HCT116 (cell line): ENCODE measurements around the gene ATP2B1. TPM values are rescaled to one million over a fixed set of nuclear protein-coding genes. Genes with fewer than 3 reads are reported as not detected.

Experiments used
- ATAC-seq: fragments of 200-7000 bp; cut with Tn5 transposase; 2 replicates; pipeline ENCODE4 v1.9.1; 2020; ENCODE audit warnings: mild to moderate bottlenecking, moderate library complexity
- BruUV-seq: library from RNA; stranded (reverse); fragments of 400-500 nt; replicated peaks from 2 replicates; lab custom pipeline; 2021; lab: Mats Ljungman, UMichigan
- CTCF ChIA-PET: fragments of 300-600 bp; sonication (Branson Sonifier 250); formaldehyde crosslinking; loops from one replicate; lab custom pipeline; 2021; ENCODE audit warnings: antibody characterized with exemption; lab: Charles Lee
- POLR2A ChIA-PET: fragments of 300-600, 350-600 bp; sonication (Branson Sonifier 250); formaldehyde crosslinking; loops from one replicate; lab custom pipeline; 2021; ENCODE audit warnings: antibody characterized with exemption; lab: Charles Lee
- RAD21 ChIA-PET, 2 experiments: fragments of 300-600 bp; sonication (Branson Sonifier 250); formaldehyde crosslinking; loops; one replicate each; lab custom pipeline; 2023; ENCODE audit warnings: low total read pairs in 2 of 2; ENCODE audit not compliant: uncharacterized antibody in 2 of 2, unreplicated experiment in 2 of 2, low non-redundant PET in 1 of 2; lab: Charles Lee
- DNase-seq: peaks from one replicate; pipeline ENCODE4 v3.0.0-alpha.2; 2010; ENCODE audit warnings: low read depth, low spot score
- H2AFZ ChIP-seq: fragments of 200-600 bp; shearing (Covaris generic), sonication (generic); 2 replicates; pipeline ENCODE4 v1.6.1; 2017; ENCODE audit warnings: low read depth, mixed run types, mixed read lengths, antibody characterized with exemption, low read length; ENCODE audit not compliant: poor library complexity, severe bottlenecking
- H3K27ac ChIP-seq: 2 replicates; pipeline ENCODE4 v1.5.1; 2012; ENCODE audit warnings: low read depth, low read length
- H3K27me3 ChIP-seq: fragments of 200-600 bp; sonication (generic); 2 replicates; pipeline ENCODE4 v1.6.1; 2016; ENCODE audit warnings: mixed run types, low read length, mixed read lengths; ENCODE audit not compliant: insufficient read depth
- H3K36me3 ChIP-seq, 2 experiments: fragments of 200-500 bp in 1 of 2; fragments of 200-600 bp in 1 of 2; sonication (Bioruptor generic) in 1 of 2; sonication (generic) in 1 of 2; 2 replicates each; pipeline versions ENCODE4 v1.5.1 to v1.6.1; 2014 to 2016; ENCODE audit warnings: low read length in 2 of 2, inconsistent platforms in 1 of 2, mixed read lengths in 1 of 2, mixed run types in 1 of 2; ENCODE audit not compliant: insufficient read depth in 2 of 2, control insufficient read depth in 1 of 2
- H3K4me1 ChIP-seq, 2 experiments: fragments of 200-600 bp in 1 of 2; sonication (generic) in 1 of 2; 2 replicates each; pipeline versions ENCODE4 v1.5.1 to v1.6.1; 2012 to 2017; ENCODE audit warnings: low read length in 2 of 2, inconsistent platforms in 1 of 2, mild to moderate bottlenecking in 1 of 2, mixed read lengths in 1 of 2, mixed run types in 1 of 2, moderate library complexity in 1 of 2; ENCODE audit not compliant: insufficient read depth in 2 of 2, control insufficient read depth in 1 of 2
- H3K4me2 ChIP-seq: fragments of 200-600 bp; sonication (generic); 2 replicates; pipeline ENCODE4 v1.6.1; 2017; ENCODE audit warnings: mixed run types, low read length, mixed read lengths
- H3K4me3 ChIP-seq, 2 experiments: fragments of 200-600 bp in 1 of 2; sonication (generic) in 1 of 2; replicated peaks in 1 of 2; 2 replicates each; pipeline ENCODE4 v1.5.1; 2011 to 2016; ENCODE audit warnings: low read length in 2 of 2, control low read depth in 1 of 2, low read depth in 1 of 2, mild to moderate bottlenecking in 1 of 2, mixed read lengths in 1 of 2, mixed run types in 1 of 2
- H3K79me2 ChIP-seq: fragments of 200-600 bp; sonication (generic); 2 replicates; pipeline ENCODE4 v1.6.1; 2017; ENCODE audit warnings: mild to moderate bottlenecking, mixed run types, low read length, moderate library complexity, mixed read lengths; ENCODE audit not compliant: insufficient read depth
- H3K9ac ChIP-seq: fragments of 200-600 bp; sonication (generic); 2 replicates; pipeline ENCODE4 v1.6.1; 2016; ENCODE audit warnings: low read length, mixed read lengths
- H3K9me2 ChIP-seq: fragments of 200-600 bp; sonication (generic), shearing (Covaris generic); 2 replicates; pipeline ENCODE4 v1.6.1; 2017; ENCODE audit warnings: mixed run types, mild to moderate bottlenecking, moderate library complexity; ENCODE audit not compliant: insufficient read depth
- H3K9me3 ChIP-seq, 2 experiments: fragments of 200-500 bp in 1 of 2; fragments of 200-600 bp in 1 of 2; sonication (Bioruptor generic) in 1 of 2; sonication (generic) in 1 of 2; 2 replicates each; pipeline ENCODE4 v1.6.1; 2014 to 2017; ENCODE audit warnings: low read length in 2 of 2, mixed read lengths in 2 of 2, inconsistent platforms in 1 of 2, low read depth in 1 of 2, mild to moderate bottlenecking in 1 of 2, mixed run types in 1 of 2, moderate library complexity in 1 of 2; ENCODE audit not compliant: control insufficient read depth in 1 of 2, insufficient read depth in 1 of 2
- H4K20me1 ChIP-seq: fragments of 200-600 bp; sonication (generic), shearing (Covaris generic); 2 replicates; pipeline ENCODE4 v1.6.1; 2017; ENCODE audit warnings: mixed run types, mild to moderate bottlenecking, moderate library complexity; ENCODE audit not compliant: insufficient read depth
- ATF3 ChIP-seq: IDR thresholded peaks from 2 replicates; pipeline ENCODE4 v1.6.1; 2012
- ELF1 ChIP-seq: IDR thresholded peaks from 2 replicates; pipeline ENCODE4 v1.6.1; 2012; ENCODE audit warnings: low read depth, borderline replicate concordance
- EZH2 ChIP-seq: fragments of 200-600 bp; sonication (generic); IDR thresholded peaks from 2 replicates; pipeline ENCODE4 v1.6.1; 2017; ENCODE audit warnings: antibody characterized with exemption, mixed run types
- FOSL1 ChIP-seq: IDR thresholded peaks from 2 replicates; pipeline ENCODE4 v1.6.1; 2012; ENCODE audit warnings: low read depth
- JUND ChIP-seq: IDR thresholded peaks from 2 replicates; pipeline ENCODE4 v1.6.1; 2012
- MAX ChIP-seq: IDR thresholded peaks from 2 replicates; pipeline ENCODE4 v1.6.1; 2012
- POLR2A ChIP-seq: IDR thresholded peaks from 2 replicates; pipeline ENCODE4 v1.7.0; 2011; ENCODE audit warnings: borderline replicate concordance; ENCODE audit not compliant: insufficient read depth, insufficient read length; ENCODE audit errors: extremely low read depth
- POLR2AphosphoS5 ChIP-seq: IDR thresholded peaks from 2 replicates; pipeline ENCODE4 v1.6.1; 2011; ENCODE audit warnings: mild to moderate bottlenecking, low read depth, low read length, moderate library complexity
- ZFX ChIP-seq: fragments of 450-650 bp; IDR thresholded peaks from 2 replicates; pipeline ENCODE4 v1.6.1; 2017
- intact Hi-C: fragments of 100-400 bp; cut with micrococcal nuclease; formaldehyde crosslinking; loops from 2 replicates; pipeline ENCODE4 v1.10.0; 2022
- total RNA-seq: library from RNA; stranded (reverse); gene quantifications from one replicate; pipeline ENCODE4 v1.2.1, GENCODE V29; 2021; ENCODE audit not compliant: unreplicated experiment
- TF ChIP-seq, protein P1 (sequence below), 3 experiments: fragments of 200-600 bp in 1 of 3; sonication (generic) in 1 of 3; IDR thresholded peaks in 2 of 3; conservative IDR thresholded peaks in 1 of 3; 2 replicates each; pipeline ENCODE4 v1.5.1; 2012 to 2017; ENCODE audit warnings: low read depth in 2 of 3, low read length in 2 of 3, antibody characterized with exemption in 1 of 3, borderline replicate concordance in 1 of 3, control low read depth in 1 of 3, mild to moderate bottlenecking in 1 of 3, mixed read lengths in 1 of 3, mixed run types in 1 of 3, moderate library complexity in 1 of 3; ENCODE audit not compliant: insufficient read depth in 1 of 3
- TF ChIP-seq, protein P2 (sequence below): IDR thresholded peaks from 2 replicates; pipeline ENCODE4 v1.6.1; 2011; ENCODE audit warnings: mild to moderate bottlenecking, low read length, moderate library complexity; ENCODE audit not compliant: insufficient replicate concordance; ENCODE audit errors: extremely low read depth

The ATP2B1 gene
- total RNA-seq, 1 experiment from 2014 or later = 62.4 TPM

DNA sequence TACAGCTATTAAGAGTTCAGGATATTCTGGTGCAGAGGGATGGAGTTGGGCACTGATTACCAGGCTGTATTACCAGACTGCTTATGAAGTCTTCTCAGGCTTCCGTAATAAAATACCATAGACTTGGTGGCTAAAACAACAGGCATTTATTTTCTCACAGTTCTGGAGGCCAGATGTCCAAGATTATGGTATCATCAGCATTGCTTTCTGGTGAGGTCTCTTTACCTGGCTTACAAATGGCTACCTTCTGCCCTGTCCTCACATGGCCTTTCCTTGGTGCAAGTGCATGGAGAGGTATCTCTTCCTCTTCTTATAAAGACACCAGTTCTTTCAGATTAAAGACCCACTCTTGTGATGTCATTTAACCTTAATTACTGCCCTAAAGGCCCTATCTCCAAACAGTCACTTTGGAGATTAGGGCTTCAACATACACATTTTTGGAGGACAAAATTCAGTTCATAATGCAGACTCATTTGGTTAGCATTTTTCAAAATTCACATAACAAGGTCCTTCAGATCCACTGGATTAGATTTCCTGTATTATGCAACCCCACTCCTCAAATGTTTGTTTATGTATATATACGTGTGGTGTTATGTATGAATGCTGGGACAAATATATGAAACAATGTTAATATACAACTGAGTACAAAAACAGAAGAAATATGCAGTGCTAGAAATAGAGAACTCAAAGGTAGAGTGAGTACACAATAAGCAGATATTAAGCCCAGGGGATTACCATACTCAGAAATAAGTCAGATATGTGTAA lies 9.3 kb upstream of the ATP2B1 start:
- H3K4me2 ChIP-seq = no peak overlapping the region
- no peaks in the 10 kb centered on the region for H3K36me3 ChIP-seq
- POLR2A ChIA-PET = no interaction called here
- H3K27ac ChIP-seq = no peak overlapping the region
- no peaks in the 10 kb centered on the region for H3K79me2 ChIP-seq
- no peaks in the 10 kb centered on the region for H4K20me1 ChIP-seq
- no peak overlapping the region for H3K9ac ChIP-seq
- no peak overlapping the region for H3K4me3 ChIP-seq
- RAD21 ChIA-PET = no interaction called here
- H3K4me1 ChIP-seq = no peaks in the 10 kb centered on the region
- CTCF ChIA-PET = no interaction called here
- no peak overlapping the region for H2AFZ ChIP-seq
- intact Hi-C loops = no loop called here
- ATAC-seq (no peak), DNase-seq (no peak)
- H3K9me3 ChIP-seq = no peaks in the 10 kb centered on the region
- TF ChIP-seq ATF3 (no peak), EZH2 (no peak), MAX (no peak)
- TF ChIP-seq, protein P1, sequence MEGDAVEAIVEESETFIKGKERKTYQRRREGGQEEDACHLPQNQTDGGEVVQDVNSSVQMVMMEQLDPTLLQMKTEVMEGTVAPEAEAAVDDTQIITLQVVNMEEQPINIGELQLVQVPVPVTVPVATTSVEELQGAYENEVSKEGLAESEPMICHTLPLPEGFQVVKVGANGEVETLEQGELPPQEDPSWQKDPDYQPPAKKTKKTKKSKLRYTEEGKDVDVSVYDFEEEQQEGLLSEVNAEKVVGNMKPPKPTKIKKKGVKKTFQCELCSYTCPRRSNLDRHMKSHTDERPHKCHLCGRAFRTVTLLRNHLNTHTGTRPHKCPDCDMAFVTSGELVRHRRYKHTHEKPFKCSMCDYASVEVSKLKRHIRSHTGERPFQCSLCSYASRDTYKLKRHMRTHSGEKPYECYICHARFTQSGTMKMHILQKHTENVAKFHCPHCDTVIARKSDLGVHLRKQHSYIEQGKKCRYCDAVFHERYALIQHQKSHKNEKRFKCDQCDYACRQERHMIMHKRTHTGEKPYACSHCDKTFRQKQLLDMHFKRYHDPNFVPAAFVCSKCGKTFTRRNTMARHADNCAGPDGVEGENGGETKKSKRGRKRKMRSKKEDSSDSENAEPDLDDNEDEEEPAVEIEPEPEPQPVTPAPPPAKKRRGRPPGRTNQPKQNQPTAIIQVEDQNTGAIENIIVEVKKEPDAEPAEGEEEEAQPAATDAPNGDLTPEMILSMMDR (IDR thresholded peaks at IDR 0.05 in 2 of 3, conservative IDR thresholded peaks at IDR 0.05 in 1 of 3; ENCODE audit: borderline replicate concordance in 1 of 3, insufficient read depth in 1 of 3, low read depth in 2 of 3, low read length in 2 of 3) = no peak
- BruUV-seq = no TSS peak
- no peaks in the 10 kb centered on the region for H3K27me3 ChIP-seq
- no peaks in the 10 kb centered on the region for H3K9me2 ChIP-seq

- H3K4me3 ChIP-seq = no peak overlapping the region
- no peaks in the 10 kb centered on the region for H3K36me3 ChIP-seq
- H2AFZ ChIP-seq = no peak overlapping the region
- H3K9me2 ChIP-seq = no peaks in the 10 kb centered on the region
- no peaks in the 10 kb centered on the region for H4K20me1 ChIP-seq
- ChIA-PET RAD21 (interaction anchor here in 1 of 2 experiments (0.6 kb wide), 1 partner anchor 91 kb away, joined by 3 read pairs; no protein-coding TSS in a partner anchor), CTCF (no interaction called here), POLR2A (no interaction called here)
- H3K4me2 ChIP-seq = no peak overlapping the region
- intact Hi-C loops = no loop called here
- ATAC-seq (no peak), DNase-seq (no peak)
- peaks cover 0 to 12% of the 10 kb centered on the region in 2 experiments; a peak in 3 of 4 replicates for H3K4me1 ChIP-seq
- no peak overlapping the region for H3K27ac ChIP-seq
- H3K27me3 ChIP-seq = no peaks in the 10 kb centered on the region
- H3K79me2 ChIP-seq = peaks cover 7% of the 10 kb centered on the region
- H3K9me3 ChIP-seq = no peaks in the 10 kb centered on the region
- BruUV-seq = no TSS peak
- no peak overlapping the region for H3K9ac ChIP-seq
- TF ChIP-seq JUND = no peak
- TF ChIP-seq ELF1 = no peak
- TF ChIP-seq, protein P2, sequence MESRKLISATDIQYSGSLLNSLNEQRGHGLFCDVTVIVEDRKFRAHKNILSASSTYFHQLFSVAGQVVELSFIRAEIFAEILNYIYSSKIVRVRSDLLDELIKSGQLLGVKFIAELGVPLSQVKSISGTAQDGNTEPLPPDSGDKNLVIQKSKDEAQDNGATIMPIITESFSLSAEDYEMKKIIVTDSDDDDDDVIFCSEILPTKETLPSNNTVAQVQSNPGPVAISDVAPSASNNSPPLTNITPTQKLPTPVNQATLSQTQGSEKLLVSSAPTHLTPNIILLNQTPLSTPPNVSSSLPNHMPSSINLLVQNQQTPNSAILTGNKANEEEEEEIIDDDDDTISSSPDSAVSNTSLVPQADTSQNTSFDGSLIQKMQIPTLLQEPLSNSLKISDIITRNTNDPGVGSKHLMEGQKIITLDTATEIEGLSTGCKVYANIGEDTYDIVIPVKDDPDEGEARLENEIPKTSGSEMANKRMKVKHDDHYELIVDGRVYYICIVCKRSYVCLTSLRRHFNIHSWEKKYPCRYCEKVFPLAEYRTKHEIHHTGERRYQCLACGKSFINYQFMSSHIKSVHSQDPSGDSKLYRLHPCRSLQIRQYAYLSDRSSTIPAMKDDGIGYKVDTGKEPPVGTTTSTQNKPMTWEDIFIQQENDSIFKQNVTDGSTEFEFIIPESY = no peak
- no peak for TF ChIP-seq POLR2A
- TF ChIP-seq, protein P1 (IDR thresholded peaks at IDR 0.05 in 2 of 3, conservative IDR thresholded peaks at IDR 0.05 in 1 of 3; ENCODE audit: borderline replicate concordance in 1 of 3, insufficient read depth in 1 of 3, low read depth in 2 of 3, low read length in 2 of 3) = no peak
- no peak for TF ChIP-seq ZFX
- no peak for TF ChIP-seq POLR2AphosphoS5
- TF ChIP-seq FOSL1 = no peak
Observed at GRCh38 chr12:89712706-89713105, 4.1 kb upstream of the ATP2B1 start.
